Aortic smooth muscle cell (primary cell): ENCODE measurements around the gene VN1R5. TPM values are rescaled to one million over a fixed set of nuclear protein-coding genes. Genes with fewer than 3 reads are reported as not detected.

Experiments used
- total RNA-seq: library from RNA; depleted of rRNA; stranded (reverse); fragments of >200 nt; gene quantifications from 2 replicates; pipeline ENCODE4 v1.2.3, GENCODE V29; 2014

The VN1R5 gene
- total RNA-seq, result not detected in 2 replicates

DNA sequence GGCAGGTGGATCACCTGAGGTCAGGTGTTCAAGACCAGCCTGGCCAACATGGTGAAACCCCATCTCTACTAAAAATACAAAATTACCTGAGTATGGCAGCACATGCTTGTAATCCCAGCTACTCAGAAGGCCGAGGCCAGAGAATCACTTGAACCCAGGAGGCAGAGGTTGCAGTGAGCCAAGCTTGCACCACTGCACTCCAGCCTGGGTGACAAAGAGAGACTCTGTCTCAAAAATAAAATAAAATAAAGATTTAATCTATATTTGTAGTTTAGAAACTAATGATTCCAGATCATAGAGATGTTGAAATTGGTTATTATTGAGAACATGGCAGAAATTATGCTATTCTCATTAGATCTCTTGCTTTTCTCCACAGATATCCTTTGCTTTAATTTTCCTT is at the start of gene VN1R5:
TSS of gene VN1R5 (plus strand) at position 301 of the 400 bp plus-strand sequence.

Other genes with a start within 250 kb of the VN1R5 start
- 1.4 and 2.2 TPM in 2 replicates for gene ZNF695, start 248.0 kb upstream of the VN1R5 start, total RNA-seq
- gene ZNF670, start 177.3 kb upstream of the VN1R5 start, total RNA-seq, result 1.2 and 1.7 TPM in 2 replicates
- gene ZNF669, start 151.7 kb upstream of the VN1R5 start, total RNA-seq, result 6.3 and 6.8 TPM in 2 replicates
- gene ZNF124, start 84.1 kb upstream of the VN1R5 start, total RNA-seq, result 10.9 and 20.1 TPM in 2 replicates
- 6.3 and 8.8 TPM in 2 replicates for gene ZNF496, start 75.8 kb downstream of the VN1R5 start, total RNA-seq
- 1.1 and 1.5 TPM in 2 replicates for gene NLRP3, start 160.1 kb downstream of the VN1R5 start, total RNA-seq
- gene OR2B11, start 202.0 kb downstream of the VN1R5 start, total RNA-seq, result not detected in 2 replicates